GM12875 (cell line): Measurements from ENCODE around the gene GIGYF1.
"Not testable (repeated sequence)": the region's sequence is repeated elsewhere in the genome, so short reads cannot be mapped to it uniquely, and the experiment has no call there.

Experiments
- H3K4me3 ChIP-seq: one replicate; pipeline ENCODE4 v1.5.1; 2011; ENCODE audit warnings: low read depth, low read length, control low read depth
- CTCF ChIP-seq: IDR thresholded peaks from 2 replicates; pipeline ENCODE4 v1.5.1; 2011; ENCODE audit warnings: low read depth, mild to moderate bottlenecking, control low read depth, inconsistent platforms, low read length, moderate library complexity, borderline replicate concordance; ENCODE audit not compliant: insufficient read depth

GIGYF1 gene

GRCh38 chr7:100728196-100728595 is 34.1 kb upstream of the GIGYF1 start:
- no peak for TF ChIP-seq CTCF
- no peak overlapping the region for H3K4me3 ChIP-seq

GRCh38 chr7:100726996-100727761 is 33.1 kb upstream of the GIGYF1 start:
- no peak for TF ChIP-seq CTCF

DNA sequence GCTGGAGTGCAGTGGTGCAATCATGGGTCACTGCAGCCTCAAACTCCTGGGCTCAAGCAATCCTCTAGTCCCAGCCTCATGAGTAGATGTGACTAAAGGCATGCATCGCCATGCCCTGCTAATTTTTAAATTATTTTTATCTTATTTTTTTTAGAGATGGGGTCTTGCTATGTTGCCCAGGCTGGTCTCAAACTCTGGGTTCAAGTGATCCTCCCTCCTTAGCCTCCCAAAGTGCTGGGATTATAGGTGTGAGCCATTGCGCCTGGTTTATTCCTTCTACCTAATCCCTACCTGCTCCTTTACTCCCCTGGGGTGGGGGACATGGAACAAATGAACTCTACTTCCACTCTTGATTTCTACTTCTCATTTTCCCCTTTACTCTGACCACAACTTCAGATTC is 30.3 kb upstream of the GIGYF1 start:
- not testable (repeated sequence) for H3K4me3 ChIP-seq

More at GRCh38 chr7:100726996-100727761, 33.1 kb upstream of the GIGYF1 start:
- H3K4me3 ChIP-seq = no peak overlapping the region

GRCh38 chr7:100723732-100724275 is 29.8 kb upstream of the GIGYF1 start:
- TF ChIP-seq CTCF = no peak
- no peak overlapping the region for H3K4me3 ChIP-seq

GRCh38 chr7:100722480-100723212 is 28.6 kb upstream of the GIGYF1 start:
- no peak for TF ChIP-seq CTCF

GRCh38 chr7:100721505-100721812 is 27.4 kb upstream of the GIGYF1 start:
- no peak for TF ChIP-seq CTCF
- no peak overlapping the region for H3K4me3 ChIP-seq

More at GRCh38 chr7:100722480-100723212, 28.6 kb upstream of the GIGYF1 start:
- no peak overlapping the region for H3K4me3 ChIP-seq

DNA sequence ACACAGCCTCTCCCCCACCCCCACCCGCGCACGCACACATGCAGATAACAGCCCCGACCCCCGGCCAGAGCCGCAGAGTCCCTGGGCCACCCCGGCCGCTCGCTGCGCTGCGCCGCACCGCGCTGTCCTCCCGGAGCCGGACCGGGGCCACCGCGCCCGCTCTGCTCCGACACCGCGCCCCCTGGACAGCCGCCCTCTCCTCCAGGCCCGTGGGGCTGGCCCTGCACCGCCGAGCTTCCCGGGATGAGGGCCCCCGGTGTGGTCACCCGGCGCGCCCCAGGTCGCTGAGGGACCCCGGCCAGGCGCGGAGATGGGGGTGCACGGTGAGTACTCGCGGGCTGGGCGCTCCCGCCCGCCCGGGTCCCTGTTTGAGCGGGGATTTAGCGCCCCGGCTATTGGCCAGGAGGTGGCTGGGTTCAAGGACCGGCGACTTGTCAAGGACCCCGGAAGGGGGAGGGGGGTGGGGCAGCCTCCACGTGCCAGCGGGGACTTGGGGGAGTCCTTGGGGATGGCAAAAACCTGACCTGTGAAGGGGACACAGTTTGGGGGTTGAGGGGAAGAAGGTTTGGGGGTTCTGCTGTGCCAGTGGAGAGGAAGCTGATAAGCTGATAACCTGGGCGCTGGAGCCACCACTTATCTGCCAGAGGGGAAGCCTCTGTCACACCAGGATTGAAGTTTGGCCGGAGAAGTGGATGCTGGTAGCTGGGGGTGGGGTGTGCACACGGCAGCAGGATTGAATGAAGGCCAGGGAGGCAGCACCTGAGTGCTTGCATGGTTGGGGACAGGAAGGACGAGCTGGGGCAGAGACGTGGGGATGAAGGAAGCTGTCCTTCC is 26.8 kb upstream of the GIGYF1 start:
- TF ChIP-seq CTCF = no peak
- H3K4me3 ChIP-seq = no peak overlapping the region
